GM19043 (cell line): ENCODE data around the gene CSNK1E.

Source experiments
- ATAC-seq: cut with Tn5 transposase; IDR thresholded peaks from one replicate; pipeline ENCODE4 v1.9.1; 2021; ENCODE audit warnings: low read depth; ENCODE audit not compliant: unreplicated experiment

CSNK1E gene

DNA sequence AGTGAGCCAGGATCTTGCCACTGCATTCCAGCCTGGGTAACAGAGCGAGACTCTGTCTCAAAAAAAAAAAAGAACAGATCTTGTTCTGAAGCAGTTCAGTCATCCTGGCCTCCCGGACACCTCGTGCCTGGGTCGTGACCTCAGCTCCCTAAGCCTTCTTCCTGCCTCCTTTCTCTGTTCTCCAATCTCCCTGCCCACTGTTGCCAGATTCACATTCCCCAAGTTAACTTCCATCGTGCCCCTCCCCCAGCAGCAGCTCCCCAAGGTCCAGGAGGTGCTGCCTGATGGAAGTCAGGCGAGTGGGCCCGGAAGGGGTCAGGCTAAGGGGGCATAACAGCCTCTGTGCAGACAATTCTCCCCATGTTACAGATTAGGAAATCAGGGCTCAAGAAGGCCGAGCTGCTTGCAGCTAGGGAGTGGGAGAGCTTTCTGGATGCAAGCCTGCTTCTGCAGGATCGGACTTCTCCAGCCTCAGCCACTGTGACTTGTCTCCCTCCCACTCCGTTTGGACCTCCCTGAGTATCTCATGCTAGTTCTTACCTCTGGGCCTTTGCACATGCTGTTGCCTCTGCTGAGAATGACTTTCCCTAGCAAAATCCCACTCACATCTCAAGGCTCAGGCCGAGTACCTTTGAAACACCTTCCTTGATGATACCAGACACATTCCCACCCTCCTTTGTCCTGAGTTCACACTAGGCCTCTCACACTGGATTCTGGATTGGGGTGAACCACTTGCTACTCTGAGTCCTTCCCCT lies 30.1 kb downstream of the CSNK1E start:
- no peak for ATAC-seq

DNA sequence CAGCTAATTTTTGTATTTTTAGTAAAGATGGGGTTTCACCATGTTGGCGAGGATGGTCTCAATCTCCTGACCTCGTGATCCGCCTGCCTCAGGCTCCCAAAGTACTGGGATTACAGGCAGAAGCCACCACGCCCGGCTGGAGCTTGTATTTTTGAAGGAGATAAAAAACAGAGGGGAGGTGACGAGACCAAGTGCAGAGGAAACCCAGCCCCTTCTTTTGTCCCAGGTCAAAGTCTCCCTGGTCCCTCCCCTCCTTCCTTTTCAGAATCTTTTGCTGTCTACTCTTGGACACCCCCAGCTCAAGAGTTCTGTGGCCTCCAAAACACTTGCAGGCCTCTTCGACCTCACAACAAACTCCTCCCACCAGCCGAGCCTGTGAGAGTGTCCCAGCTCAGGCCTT lies 32.2 kb downstream of the CSNK1E start:
- no peak for ATAC-seq

DNA sequence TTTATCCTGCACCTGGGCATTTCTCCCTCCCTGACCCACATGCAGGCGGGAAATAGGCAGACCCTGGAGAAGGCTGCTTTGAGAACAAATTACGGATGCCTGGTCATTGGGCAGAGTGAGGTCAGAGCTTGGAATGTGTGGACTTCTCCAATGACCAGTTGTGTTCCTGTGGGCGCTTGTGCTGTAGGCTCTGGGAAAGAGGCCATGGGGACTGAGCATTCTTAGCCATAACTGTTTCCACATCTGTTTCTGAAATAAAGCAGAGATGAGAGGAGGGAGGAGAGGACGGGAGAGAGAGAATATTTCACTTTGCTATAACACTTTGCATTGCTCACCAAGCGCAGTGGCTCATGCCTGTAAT lies 33.2 kb downstream of the CSNK1E start:
- ATAC-seq = no peak

DNA sequence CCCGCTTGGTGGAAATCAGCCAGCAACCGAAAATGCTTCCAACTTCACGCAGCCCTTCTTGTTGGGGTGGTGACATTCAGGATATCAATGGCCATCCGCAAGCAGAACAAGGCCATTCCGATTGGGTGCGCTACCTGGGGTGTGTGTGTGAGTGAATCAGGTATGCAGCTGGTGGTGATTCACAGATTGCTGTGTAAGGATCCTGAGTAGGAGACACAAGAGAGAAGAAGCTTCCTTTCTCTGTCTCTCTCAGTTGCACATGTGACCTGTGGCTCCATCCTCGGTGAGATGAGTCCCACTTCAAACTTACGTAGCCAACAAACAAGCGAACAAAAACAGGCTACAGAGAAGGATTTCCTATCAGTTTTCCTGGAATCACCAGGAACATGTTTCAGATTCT lies 34.8 kb downstream of the CSNK1E start:
- no peak for ATAC-seq

DNA sequence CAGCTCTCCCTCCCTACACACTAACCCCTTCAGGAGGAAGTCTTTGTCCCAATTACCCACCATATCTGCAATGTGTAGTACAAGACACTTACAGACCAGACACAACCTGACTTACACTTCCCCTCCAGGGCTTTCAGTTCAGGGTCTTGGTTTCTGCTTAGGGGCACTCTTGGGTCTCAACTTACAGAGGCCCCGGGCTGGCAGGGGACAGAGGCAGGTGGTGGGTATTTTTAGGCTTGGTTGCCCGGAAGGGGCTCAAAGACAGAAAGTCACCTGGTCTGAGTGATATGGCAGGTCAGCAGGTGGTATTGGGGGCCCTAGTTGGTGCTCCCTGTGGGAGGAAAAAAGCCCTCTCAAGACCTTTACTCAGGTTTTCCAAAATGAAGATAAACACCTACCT lies 41.1 kb downstream of the CSNK1E start:
- ATAC-seq = no peak

DNA sequence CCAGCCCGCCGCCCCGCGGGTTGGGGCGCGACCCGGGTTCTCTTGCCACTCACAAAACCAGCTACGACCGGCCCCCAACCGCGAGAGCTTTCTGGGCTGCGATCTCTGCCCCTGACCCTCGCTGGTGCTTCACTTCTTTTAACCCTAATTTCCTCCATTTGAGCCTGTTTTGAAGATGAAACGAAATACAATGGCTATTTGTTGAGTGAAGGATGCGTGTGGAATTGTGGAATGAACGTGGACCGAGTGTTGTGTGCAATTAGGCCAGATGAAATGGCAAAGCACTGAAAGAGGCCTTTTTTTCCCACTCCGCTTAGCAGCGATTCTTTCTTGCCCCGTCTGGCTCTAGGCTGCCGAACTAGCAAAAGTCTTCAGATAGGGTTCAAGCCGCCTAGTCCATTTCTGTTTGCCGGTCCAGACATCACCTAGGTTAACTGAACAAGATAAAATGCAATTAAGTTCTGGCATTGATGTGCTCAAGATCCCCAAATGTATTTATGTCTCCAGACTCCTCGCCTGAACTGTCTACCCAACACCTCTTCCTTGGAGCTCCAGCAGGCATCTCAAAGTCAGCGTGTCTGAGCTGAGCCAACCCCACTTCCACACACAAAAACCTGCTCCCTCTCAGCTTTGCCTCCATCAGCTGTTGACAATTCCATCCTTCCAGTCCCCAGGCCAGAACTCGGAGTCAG lies 44.0 kb downstream of the CSNK1E start:
- ATAC-seq = no peak

DNA sequence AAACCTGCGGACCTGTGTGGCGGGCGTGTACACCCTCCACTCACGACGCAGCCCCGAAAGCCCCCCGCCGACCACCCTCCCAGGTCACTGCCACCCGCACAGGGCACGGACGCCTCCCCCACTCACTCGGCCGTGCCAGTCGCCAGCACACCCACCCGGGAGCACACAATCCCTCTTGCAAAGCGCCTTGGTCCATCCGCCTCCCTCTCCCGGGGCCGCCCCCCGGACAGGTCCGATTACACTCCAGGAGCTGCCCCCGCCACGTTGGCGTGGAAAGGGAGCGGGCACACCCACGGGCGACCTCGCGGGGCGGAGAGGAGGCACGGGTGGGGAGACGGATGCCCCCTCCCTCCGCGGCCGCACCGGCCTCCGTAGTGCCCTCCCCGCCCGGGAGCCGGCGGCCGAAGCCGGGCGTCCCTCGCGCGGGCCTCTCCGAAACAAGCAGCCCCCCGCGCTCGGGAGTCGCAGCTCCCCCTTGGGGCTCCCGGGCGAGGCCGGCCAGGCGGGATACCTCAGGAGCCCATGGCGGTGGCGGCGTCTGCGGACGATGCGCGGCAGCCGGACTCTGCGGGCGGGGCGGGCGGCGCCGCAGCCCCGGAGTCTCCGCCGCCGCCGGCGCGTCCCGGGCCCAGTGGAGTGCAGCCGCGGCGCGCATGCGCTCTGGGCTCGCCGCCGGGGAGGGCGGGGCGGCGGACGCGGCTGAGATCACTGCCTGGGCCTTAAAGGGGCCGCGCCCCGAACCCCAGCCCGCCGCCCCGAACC lies 44.7 kb downstream of the CSNK1E start, which contains the start of gene TMEM184B:
Gene TMEM184B, minus strand, starts transcription at position 638 of the 762 bp plus-strand sequence. CDS start 25,049 bp downstream, outside the sequence.
- no peak for ATAC-seq

DNA sequence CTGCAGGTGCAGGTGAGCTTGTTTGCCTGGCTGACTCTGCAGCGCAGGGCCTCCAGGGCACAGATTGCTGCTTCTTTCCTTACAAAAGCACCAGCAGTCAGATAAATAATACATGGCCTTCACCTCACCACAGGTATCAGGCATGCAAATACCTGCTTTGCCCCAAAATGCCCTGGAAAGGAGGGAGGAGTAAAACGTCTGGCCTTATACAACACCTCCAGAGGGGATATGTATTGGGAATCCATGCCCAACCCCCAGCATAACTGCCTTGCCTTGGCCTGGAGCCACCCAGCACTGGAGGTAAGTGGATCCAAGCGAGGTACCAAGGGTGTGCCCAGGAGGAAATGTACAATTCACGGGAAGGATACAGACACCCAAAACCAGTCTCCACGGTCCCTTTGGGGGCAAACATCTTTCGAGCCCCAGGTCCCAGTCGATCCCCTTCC lies 45.3 kb downstream of the CSNK1E start:
- no peak for ATAC-seq

DNA sequence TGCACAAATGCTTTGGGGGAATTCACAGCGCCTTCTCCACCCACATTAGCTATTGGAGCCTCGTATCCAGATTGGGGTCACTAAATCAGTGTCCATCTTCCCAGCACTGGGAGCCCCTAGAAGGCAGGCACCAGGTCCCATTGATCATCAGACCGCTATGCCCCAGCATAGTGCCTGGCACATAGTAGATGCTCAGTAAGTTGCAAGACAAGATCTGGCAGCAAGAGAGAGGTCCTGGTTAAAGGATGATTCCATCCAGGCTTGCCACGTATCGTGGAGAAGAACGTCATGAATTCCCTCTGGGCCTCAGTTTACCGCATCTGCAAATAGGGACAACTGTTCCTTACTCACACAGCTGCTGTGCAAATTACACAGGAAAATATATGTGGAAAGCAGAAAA lies 46.1 kb downstream of the CSNK1E start:
- ATAC-seq = no peak

DNA sequence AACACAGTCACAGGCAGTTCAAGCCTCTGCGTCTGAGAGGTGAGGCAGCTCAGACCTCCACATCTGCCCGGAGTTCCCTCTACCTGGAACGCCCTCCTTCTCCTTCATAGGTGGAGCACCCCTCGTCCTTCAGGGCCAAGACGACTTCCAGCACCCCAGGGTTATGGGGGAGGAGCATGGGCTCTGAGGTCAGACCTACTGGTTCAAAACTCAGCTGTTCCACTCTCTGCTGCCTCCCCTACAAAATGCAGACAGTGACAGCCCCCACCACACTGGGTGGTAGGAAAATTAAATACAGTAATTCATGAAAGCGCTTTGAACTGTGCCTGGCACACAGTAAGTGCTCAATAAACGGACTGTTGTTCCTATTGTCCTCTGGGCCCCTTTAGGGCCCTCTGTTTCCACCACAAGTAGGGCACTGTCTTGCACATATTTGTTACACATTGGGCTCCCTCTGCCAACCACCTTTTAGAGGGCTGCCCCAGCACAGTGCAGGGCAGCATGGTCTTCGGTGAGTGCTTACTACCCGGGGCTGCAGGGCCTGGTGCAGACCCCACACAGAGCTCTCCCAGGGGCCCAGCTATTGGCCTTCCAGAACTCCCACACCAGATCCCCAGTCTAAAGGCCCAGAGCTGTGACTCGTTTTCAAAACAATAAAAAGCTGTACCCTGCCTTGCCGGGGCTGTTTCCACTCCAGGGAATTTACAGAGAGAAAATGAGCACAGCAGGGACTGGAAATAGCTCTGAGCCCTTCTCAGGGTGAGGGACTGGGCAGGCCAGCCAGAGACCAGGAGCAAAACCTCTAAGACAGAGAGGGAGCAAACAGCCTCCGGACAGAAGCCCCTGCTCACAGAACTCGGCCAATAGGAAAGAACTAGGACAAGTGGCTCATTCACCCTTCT lies 46.9 kb downstream of the CSNK1E start:
- no peak for ATAC-seq

DNA sequence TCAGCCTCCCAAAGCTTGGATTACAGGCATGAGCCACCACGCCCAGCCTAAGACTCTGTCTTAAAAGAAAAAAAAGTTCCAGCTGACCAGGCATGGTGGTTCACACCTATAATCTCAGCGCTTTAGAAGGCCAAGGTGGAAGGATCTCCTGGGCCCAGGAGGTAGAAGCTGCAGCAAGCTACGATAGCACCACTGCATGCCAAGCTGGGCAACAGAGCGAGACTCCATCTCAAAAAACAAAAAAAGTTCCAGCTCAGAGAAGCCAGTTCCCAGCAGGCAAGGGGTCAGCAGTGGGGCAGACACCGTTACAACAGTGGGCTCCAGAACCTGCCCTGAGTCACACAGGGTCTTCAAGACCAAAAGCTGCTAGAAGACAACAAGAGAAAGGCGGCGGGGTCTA lies 47.8 kb downstream of the CSNK1E start:
- ATAC-seq = no peak

DNA sequence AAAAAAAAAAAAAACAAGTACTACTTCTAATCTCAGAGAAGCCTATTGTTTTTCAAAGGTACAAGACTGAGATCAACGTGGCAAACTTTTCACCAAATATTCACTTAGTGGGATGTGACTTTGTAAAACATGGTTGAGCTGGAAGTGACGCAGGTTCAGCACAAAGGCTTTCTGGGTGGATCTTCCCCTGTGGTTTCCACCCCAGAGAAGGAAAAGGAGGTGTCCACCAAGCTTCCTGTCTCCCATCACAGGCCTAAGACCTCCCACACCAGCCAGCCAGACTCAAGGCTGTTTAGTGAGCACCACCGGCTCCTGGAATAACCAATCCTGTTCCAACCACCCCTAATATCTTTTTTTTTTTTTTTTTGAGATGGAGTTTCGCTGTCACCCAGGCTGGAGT lies 50.1 kb downstream of the CSNK1E start:
- no peak for ATAC-seq

DNA sequence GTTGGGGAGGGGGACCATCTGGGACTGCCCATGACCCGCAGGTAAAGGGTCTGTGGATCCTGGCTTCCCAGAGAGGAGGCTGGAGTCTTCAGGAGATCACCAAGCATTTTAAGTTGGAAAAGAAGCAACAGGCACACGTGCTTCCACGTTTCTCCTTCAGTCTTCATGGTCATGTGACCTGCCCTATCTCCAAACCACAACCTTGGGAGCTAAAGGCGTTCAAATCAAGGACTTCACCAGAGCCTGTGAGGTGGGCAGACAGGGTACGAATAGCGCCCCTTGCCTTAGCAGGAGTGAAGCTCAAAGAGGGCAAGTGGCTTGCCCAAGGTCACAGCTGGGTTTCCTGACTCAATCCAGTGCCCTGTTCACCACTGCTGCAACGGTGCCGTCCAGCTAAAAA lies 51.1 kb downstream of the CSNK1E start:
- no peak for ATAC-seq

DNA sequence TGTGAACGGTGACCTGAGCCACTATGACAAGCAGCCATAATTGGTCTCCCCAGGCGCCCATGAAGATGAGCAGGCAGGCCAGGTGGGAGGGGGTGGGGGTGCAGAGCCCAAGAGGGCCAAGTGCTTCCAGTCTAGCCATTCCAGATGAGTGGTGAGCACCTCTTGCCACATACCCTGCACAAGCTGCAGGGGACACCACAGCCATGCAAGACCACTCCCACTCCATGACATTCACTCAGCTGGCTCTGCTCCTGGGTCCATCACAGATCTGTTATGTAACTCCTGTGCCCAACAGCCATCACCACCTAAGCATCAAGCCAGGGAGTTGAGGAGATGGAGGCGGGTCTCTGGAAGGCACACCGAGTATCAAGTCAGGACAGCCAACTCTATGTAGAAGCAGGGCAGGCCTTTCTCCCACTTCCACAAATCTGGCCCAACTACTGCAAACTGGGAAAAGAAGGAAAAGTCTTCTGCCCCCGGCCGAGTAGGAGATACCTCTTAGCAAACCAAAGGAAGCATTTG lies 52.9 kb downstream of the CSNK1E start:
- no peak for ATAC-seq

DNA sequence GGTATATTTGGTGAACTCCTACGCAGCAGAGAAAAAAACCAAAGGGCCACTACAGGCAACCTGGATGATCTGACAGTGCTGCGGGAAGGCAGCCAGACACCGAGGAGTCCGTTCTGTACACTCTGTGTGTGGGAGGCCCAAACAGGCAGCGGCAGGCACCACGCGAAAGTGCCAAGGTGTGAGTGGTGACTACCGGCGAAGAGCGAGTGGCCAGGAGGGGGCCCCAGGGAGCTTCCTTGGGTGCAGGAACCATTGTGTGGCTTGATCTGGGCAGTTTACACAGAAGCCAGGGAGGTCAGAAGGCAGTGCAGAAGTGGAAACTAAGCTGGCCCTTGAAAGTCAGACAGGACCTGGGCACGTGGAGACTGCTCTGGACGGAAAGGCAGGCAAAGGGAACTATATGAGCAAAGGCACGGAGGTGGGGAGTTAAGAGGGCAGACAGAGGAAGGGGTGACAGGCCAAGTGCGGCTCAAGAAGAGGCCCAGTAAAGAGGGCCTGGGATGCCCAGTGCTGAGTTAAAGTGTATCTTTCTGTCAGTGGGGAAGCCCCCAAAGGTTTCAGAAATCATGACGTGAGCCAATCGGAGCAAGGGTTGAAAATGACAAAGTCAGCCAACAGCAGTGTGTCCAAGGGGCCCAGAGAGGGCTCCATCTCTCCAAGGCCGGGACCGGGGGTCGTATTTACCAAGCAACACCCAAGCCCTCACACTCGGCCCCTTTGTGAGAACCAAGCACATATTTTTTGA lies 55.0 kb downstream of the CSNK1E start:
- ATAC-seq = no peak

DNA sequence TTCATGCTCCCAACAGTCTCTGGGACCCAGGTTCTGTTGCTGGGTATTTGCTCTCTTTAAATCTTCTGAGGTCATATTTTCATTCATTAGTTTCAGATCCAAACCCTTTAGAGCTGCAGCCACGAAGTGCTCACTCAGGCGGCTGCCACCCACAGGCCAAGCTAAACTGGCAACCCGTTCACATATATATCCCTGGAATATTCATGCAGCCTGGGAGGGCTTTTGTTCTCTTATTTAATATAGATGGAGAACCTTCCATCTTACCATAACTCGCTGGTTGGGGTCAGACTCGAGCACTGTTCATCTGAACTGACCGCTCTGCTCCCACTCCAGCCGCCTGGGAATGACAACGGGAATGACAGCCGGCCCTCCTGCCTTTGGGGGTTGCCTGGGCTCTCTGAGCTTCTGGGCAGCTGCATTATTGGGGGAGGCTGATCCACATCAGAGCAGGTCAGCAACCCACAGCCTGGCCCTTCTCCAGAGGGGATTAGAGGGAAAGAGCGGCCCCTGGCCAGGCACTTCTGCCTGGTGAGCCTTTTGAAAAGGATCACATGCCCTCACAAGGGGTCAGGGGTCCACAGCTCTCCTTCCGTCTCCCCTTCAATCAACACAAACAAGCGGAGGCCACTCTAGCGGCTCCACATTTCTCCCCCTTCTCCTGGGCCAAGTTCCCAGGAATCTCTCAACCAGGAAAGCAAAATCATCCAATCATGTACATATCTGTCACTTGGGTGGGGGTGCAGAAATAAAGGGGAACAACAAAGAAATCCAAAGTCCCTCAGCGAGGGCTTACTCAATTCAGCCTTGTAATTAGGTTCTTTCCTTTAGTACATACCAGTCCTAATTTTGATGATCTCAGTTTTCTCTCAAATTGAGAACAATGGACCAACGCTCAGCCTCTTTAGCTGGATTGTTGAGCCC lies 56.2 kb downstream of the CSNK1E start:
- ATAC-seq = no peak

DNA sequence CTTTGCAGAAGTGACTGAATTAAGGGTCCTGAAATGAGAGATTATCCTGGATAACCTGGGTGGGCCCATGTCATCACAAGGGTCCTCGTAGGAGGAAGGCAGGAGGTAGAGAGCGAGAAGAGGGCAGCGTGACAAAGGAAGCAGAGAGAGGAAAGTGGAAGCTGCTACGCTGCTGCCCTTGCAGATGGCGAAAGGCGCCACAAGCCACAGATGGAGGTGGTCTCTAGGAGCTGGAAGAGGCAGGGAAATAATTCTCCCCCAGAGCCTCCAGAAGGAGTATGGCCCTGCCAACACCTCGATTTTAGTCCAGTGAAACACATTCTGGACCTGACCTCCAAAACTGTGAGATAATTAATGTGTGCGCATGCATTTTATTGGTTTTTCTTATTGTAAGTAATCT lies 57.9 kb downstream of the CSNK1E start:
- no peak for ATAC-seq

DNA sequence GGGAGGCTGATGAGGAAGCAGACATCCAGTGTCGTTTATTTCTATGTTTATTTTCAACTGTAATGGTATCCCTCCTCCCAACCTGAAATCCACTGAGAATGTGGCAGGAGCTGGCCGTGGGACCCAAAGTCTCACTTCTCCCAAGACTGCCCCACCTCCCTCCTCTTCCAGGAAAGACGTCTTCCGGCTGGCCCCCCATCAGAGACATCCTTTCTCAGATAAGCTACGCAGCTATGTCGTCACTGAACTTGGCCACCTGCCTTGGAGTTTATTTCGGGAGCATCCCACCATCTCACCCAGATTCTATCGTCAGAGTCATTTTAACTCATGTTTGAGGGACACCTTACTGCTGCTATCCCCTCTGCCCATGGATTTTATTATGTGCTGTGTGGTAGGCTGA lies 58.3 kb downstream of the CSNK1E start:
- ATAC-seq = no peak
